SK-N-SH treated with all-trans-retinoic acid at 6 μM for 48 hours (cell line): ENCODE results near the gene PTPRN2.

Experiments
- ATAC-seq: fragments of 200-7000 bp; cut with Tn5 transposase; 3 replicates; pipeline ENCODE4 v1.9.1; 2020; ENCODE audit warnings: mild to moderate bottlenecking, moderate library complexity
- ARNTL ChIP-seq: fragments of 450-650 bp; formaldehyde crosslinking; IDR thresholded peaks from 2 replicates; pipeline ENCODE4 v1.5.0; 2020; ENCODE audit warnings: low read depth, mild to moderate bottlenecking, moderate library complexity, borderline replicate concordance
- BACH2 ChIP-seq: fragments of 250-450 bp; sonication (Bioruptor Pico); IDR thresholded peaks from 2 replicates; pipeline ENCODE4 v1.9.0; 2021; ENCODE audit warnings: mild to moderate bottlenecking, borderline replicate concordance
- CSDC2 ChIP-seq: fragments of 250-450 bp; sonication (Bioruptor Pico); IDR thresholded peaks from 2 replicates; pipeline ENCODE4 v1.5.0; 2020; ENCODE audit warnings: mild to moderate bottlenecking, moderate library complexity
- ESRRG ChIP-seq: fragments of 250-450 bp; sonication (Bioruptor Pico); IDR thresholded peaks from 2 replicates; pipeline ENCODE4 v1.6.1; 2021; ENCODE audit warnings: mild to moderate bottlenecking
- GLIS3 ChIP-seq: fragments of 250-450 bp; sonication (Bioruptor Pico); IDR thresholded peaks from 2 replicates; pipeline ENCODE4 v1.5.0; 2020; ENCODE audit warnings: mild to moderate bottlenecking, moderate library complexity
- ISL1 ChIP-seq: fragments of 250-450 bp; sonication (Bioruptor Pico); IDR thresholded peaks from 2 replicates; pipeline ENCODE4 v2.1.2; 2022; ENCODE audit warnings: mild to moderate bottlenecking, moderate library complexity
- PATZ1 ChIP-seq: fragments of 250-450 bp; sonication (Bioruptor Pico); IDR thresholded peaks from 2 replicates; pipeline ENCODE4 v1.8.0; 2020; ENCODE audit warnings: mild to moderate bottlenecking, moderate library complexity, borderline replicate concordance
- PPARA ChIP-seq: fragments of 250-450 bp; sonication (Bioruptor Pico); IDR thresholded peaks from 2 replicates; pipeline ENCODE4 v1.5.0; 2020; ENCODE audit warnings: mild to moderate bottlenecking, borderline replicate concordance
- RARB ChIP-seq: fragments of 250-450 bp; sonication (Bioruptor Pico); IDR thresholded peaks from 2 replicates; pipeline ENCODE4 v1.8.0; 2021; ENCODE audit warnings: mild to moderate bottlenecking, moderate library complexity
- SNAI2 ChIP-seq: fragments of 250-450 bp; sonication (Bioruptor Pico); IDR thresholded peaks from 2 replicates; pipeline ENCODE4 v1.5.0; 2020; ENCODE audit warnings: mild to moderate bottlenecking, moderate library complexity
- TCF4 ChIP-seq: fragments of 250-450 bp; sonication (Bioruptor Pico); IDR thresholded peaks from 2 replicates; pipeline ENCODE4 v1.8.0; 2021; ENCODE audit warnings: mild to moderate bottlenecking, moderate library complexity, borderline replicate concordance
- TOX ChIP-seq: fragments of 250-450 bp; sonication (Bioruptor Pico); IDR thresholded peaks from 2 replicates; pipeline ENCODE4 v1.8.0; 2021; ENCODE audit warnings: mild to moderate bottlenecking, moderate library complexity, borderline replicate concordance
- TSHZ2 ChIP-seq: fragments of 250-450 bp; sonication (Bioruptor Pico); IDR thresholded peaks from 2 replicates; pipeline ENCODE4 v1.5.0; 2020; ENCODE audit warnings: mild to moderate bottlenecking, moderate library complexity
- ZC3H10 ChIP-seq: fragments of 250-450 bp; sonication (Bioruptor Pico); IDR thresholded peaks from 2 replicates; pipeline ENCODE4 v1.5.1; 2021; ENCODE audit warnings: mild to moderate bottlenecking, moderate library complexity
- ZFP3 ChIP-seq: fragments of 250-450 bp; sonication (Bioruptor Pico); IDR thresholded peaks from 2 replicates; pipeline ENCODE4 v1.5.0; 2020; ENCODE audit warnings: mild to moderate bottlenecking, moderate library complexity
- ZNF70 ChIP-seq: fragments of 450-650 bp; formaldehyde crosslinking; IDR thresholded peaks from 2 replicates; pipeline ENCODE4 v1.5.0; 2020; ENCODE audit warnings: mild to moderate bottlenecking, moderate library complexity
- ZNF8 ChIP-seq: fragments of 450-650 bp; formaldehyde crosslinking; IDR thresholded peaks from 2 replicates; pipeline ENCODE4 v1.5.0; 2020; ENCODE audit warnings: mild to moderate bottlenecking, moderate library complexity
- TF ChIP-seq, protein P1 (sequence below): fragments of 250-450 bp; sonication (Bioruptor Pico); IDR thresholded peaks from 2 replicates; pipeline ENCODE4 v1.5.1; 2021; ENCODE audit warnings: mild to moderate bottlenecking, moderate library complexity
- TF ChIP-seq, protein P2 (sequence below): fragments of 250-450 bp; sonication (Bioruptor Pico); IDR thresholded peaks from 2 replicates; pipeline ENCODE4 v1.5.1; 2020; ENCODE audit warnings: low read depth, mild to moderate bottlenecking, moderate library complexity
- TF ChIP-seq, protein P3 (sequence below): fragments of 250-450 bp; sonication (Bioruptor Pico); IDR thresholded peaks from 2 replicates; pipeline ENCODE4 v1.8.0; 2021; ENCODE audit warnings: low read depth, mild to moderate bottlenecking, moderate library complexity, borderline replicate concordance

PTPRN2 gene

GRCh38 chr7:158291998-158292397 is 295.6 kb downstream of the PTPRN2 start:
- no peak for TF ChIP-seq TSHZ2 (CRISPR knock-in tag)
- TF ChIP-seq ZC3H10 (CRISPR knock-in tag), result no peak
- no peak for TF ChIP-seq ESRRG
- TF ChIP-seq, protein P1, sequence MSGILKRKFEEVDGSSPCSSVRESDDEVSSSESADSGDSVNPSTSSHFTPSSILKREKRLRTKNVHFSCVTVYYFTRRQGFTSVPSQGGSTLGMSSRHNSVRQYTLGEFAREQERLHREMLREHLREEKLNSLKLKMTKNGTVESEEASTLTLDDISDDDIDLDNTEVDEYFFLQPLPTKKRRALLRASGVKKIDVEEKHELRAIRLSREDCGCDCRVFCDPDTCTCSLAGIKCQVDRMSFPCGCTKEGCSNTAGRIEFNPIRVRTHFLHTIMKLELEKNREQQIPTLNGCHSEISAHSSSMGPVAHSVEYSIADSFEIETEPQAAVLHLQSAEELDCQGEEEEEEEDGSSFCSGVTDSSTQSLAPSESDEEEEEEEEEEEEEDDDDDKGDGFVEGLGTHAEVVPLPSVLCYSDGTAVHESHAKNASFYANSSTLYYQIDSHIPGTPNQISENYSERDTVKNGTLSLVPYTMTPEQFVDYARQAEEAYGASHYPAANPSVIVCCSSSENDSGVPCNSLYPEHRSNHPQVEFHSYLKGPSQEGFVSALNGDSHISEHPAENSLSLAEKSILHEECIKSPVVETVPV (CRISPR knock-in tag), result no peak
- TF ChIP-seq BACH2 (CRISPR knock-in tag), result no peak
- no peak for TF ChIP-seq ZFP3
- no peak for TF ChIP-seq TOX (CRISPR knock-in tag)
- no peak for TF ChIP-seq ISL1 (CRISPR knock-in tag)
- TF ChIP-seq, protein P2, sequence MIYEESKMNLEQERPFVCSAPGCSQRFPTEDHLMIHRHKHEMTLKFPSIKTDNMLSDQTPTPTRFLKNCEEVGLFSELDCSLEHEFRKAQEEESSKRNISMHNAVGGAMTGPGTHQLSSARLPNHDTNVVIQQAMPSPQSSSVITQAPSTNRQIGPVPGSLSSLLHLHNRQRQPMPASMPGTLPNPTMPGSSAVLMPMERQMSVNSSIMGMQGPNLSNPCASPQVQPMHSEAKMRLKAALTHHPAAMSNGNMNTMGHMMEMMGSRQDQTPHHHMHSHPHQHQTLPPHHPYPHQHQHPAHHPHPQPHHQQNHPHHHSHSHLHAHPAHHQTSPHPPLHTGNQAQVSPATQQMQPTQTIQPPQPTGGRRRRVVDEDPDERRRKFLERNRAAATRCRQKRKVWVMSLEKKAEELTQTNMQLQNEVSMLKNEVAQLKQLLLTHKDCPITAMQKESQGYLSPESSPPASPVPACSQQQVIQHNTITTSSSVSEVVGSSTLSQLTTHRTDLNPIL (CRISPR knock-in tag), result no peak
- TF ChIP-seq, protein P3, sequence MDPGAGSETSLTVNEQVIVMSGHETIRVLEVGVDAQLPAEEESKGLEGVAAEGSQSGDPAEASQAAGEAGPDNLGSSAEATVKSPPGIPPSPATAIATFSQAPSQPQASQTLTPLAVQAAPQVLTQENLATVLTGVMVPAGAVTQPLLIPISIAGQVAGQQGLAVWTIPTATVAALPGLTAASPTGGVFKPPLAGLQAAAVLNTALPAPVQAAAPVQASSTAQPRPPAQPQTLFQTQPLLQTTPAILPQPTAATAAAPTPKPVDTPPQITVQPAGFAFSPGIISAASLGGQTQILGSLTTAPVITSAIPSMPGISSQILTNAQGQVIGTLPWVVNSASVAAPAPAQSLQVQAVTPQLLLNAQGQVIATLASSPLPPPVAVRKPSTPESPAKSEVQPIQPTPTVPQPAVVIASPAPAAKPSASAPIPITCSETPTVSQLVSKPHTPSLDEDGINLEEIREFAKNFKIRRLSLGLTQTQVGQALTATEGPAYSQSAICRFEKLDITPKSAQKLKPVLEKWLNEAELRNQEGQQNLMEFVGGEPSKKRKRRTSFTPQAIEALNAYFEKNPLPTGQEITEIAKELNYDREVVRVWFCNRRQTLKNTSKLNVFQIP (CRISPR knock-in tag), result no peak
- TF ChIP-seq ZNF8 (CRISPR knock-in tag), result no peak
- TF ChIP-seq SNAI2 (CRISPR knock-in tag), result no peak
- TF ChIP-seq, all 23 proteins: peak for 0
- ATAC-seq, result no peak

DNA sequence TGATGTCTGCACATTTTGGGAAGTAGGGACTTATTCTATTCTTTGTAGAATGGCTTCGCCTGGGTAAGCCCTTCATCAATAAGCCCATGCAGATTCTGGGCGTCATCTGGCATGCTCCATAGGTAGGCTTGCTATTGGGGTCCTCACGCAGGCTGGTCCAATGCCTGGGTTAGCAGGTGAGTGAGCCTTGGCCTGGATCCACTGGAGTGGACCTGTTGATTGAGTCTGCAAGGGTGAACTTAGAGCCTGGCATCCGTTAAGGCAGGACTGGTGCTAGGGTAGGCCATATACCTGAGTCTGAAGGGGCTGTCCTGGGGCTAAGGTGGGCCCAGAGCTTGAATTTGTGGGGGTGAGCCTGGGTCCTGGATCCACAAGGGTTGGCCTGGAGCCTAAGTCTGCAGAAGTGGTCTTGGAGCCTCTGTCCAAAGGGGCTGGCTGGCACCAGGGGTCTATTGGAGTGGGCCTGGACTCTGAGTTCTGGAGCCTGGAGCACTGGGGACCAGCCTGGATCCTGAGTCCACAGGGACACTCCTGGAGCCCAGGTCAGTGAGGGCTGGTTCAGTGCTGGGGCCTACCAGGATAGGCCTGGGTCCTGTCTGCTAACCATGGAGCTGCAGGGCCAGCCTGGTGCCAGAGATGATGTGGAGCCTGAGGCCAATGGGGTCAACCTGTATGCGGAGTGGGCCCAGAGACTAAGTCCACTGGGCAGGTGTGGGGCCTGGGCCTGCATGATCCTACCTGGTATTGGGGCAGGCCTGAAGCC is 297.7 kb downstream of the PTPRN2 start:
- no peak for ATAC-seq
- no peak for TF ChIP-seq GLIS3 (CRISPR knock-in tag)
- no peak for TF ChIP-seq ARNTL (CRISPR knock-in tag)
- TF ChIP-seq RARB, result no peak
- TF ChIP-seq ZFP3, result no peak
- TF ChIP-seq TCF4 (CRISPR knock-in tag), result no peak
- TF ChIP-seq, protein P3 (CRISPR knock-in tag), result no peak
- TF ChIP-seq, protein P1 (CRISPR knock-in tag), result no peak
- no peak for TF ChIP-seq PATZ1
- no peak for TF ChIP-seq ZNF70
- TF ChIP-seq CSDC2, result no peak
- TF ChIP-seq PPARA, result no peak
- TF ChIP-seq, protein P2 (CRISPR knock-in tag), result no peak
- TF ChIP-seq TOX (CRISPR knock-in tag), result no peak
